NCI-H69 (cell line): ENCODE measurements around the gene GRM8.
A peak's percentile ranks its signal among the peaks of the same experiment; 100 is the strongest.

Source experiments
- DNase-seq: peaks from one replicate; lab custom pipeline; 2025; lab: John Stamatoyannopoulos, UW

The GRM8 gene

GRCh38 chr7:126658684-126659083 is 594.1 kb downstream of the GRM8 start:
- peak; percentile 56 for DNase-seq

GRCh38 chr7:126657599-126658358 is 595.0 kb downstream of the GRM8 start:
- DNase-seq = peak; percentile 85

GRCh38 chr7:126657137-126657536 is 595.6 kb downstream of the GRM8 start:
- DNase-seq = no peak

- peak; percentile 26 for DNase-seq
Observed at GRCh38 chr7:126656165-126656564, 596.6 kb downstream of the GRM8 start.

GRCh38 chr7:126637538-126637937 is 615.2 kb downstream of the GRM8 start:
- DNase-seq = peak; percentile 6

GRCh38 chr7:126635545-126635944 is 617.2 kb downstream of the GRM8 start:
- peak; percentile 88 for DNase-seq

- DNase-seq = peak; percentile 73
Observed at GRCh38 chr7:126608339-126608776, 644.4 kb downstream of the GRM8 start.

- DNase-seq = peak; percentile 53
Observed at GRCh38 chr7:126606331-126606730, 646.4 kb downstream of the GRM8 start.

- DNase-seq = peak; percentile 72
Observed at GRCh38 chr7:126605553-126605952, 647.2 kb downstream of the GRM8 start.

GRCh38 chr7:126605056-126605455 is 647.7 kb downstream of the GRM8 start:
- peak; percentile 95 for DNase-seq

- peak; percentile 14 for DNase-seq
Observed at GRCh38 chr7:126589068-126589684, 663.6 kb downstream of the GRM8 start.

GRCh38 chr7:126578338-126578737 is 674.4 kb downstream of the GRM8 start:
- DNase-seq = peak; percentile 95

GRCh38 chr7:126574276-126575250 is 678.2 kb downstream of the GRM8 start:
- peak; percentile 54 for DNase-seq

- DNase-seq = no peak
Observed at GRCh38 chr7:126570845-126571244, 681.9 kb downstream of the GRM8 start.

GRCh38 chr7:126569402-126569801 is 683.3 kb downstream of the GRM8 start:
- peak; percentile 55 for DNase-seq

GRCh38 chr7:126557271-126557670 is 695.5 kb downstream of the GRM8 start:
- no peak for DNase-seq

GRCh38 chr7:126541406-126541805 is 711.3 kb downstream of the GRM8 start:
- no peak for DNase-seq

- peak; percentile 82 for DNase-seq
Observed at GRCh38 chr7:126535176-126535575, 717.6 kb downstream of the GRM8 start.

- peak; percentile 87 for DNase-seq
Observed at GRCh38 chr7:126533715-126534114, 719.0 kb downstream of the GRM8 start.

GRCh38 chr7:126529833-126530232 is 722.9 kb downstream of the GRM8 start:
- no peak for DNase-seq

GRCh38 chr7:126529254-126529653 is 723.5 kb downstream of the GRM8 start:
- DNase-seq = no peak

- no peak for DNase-seq
Observed at GRCh38 chr7:126525906-126526305, 726.8 kb downstream of the GRM8 start.
